Right kidney (tissue), 1 donor: ENCODE measurements around the gene SERPINB3.
"Not testable (repeated sequence)": the region's sequence is repeated elsewhere in the genome, so short reads cannot be mapped to it uniquely, and the experiment has no call there.

Source experiments
- DNase-seq: peaks from one replicate; pipeline ENCODE4 v3.0.0-alpha.2; 2016

Gene SERPINB3

GRCh38 chr18:63646936-63647335 lies 14.8 kb downstream of the SERPINB3 start:
- DNase-seq: no peak

GRCh38 chr18:63644694-63645093 lies 17.0 kb downstream of the SERPINB3 start:
- DNase-seq: not testable (repeated sequence)

GRCh38 chr18:63644142-63644541 lies 17.6 kb downstream of the SERPINB3 start, which contains the start of gene SERPINB4:
Gene SERPINB4 (minus strand): TSS chr18:63644256. CDS start chr18:63643577, 679 bp downstream.
- DNase-seq: not testable (repeated sequence)

- not testable (repeated sequence) for DNase-seq
Observed at GRCh38 chr18:63642668-63643356, 18.9 kb downstream of the SERPINB3 start.

GRCh38 chr18:63641157-63641680 lies 20.5 kb downstream of the SERPINB3 start:
- DNase-seq: not testable (repeated sequence)

GRCh38 chr18:63637703-63638102 lies 24.0 kb downstream of the SERPINB3 start:
- DNase-seq: no peak

GRCh38 chr18:63627819-63628218 lies 33.9 kb downstream of the SERPINB3 start:
- no peak for DNase-seq

GRCh38 chr18:63626431-63626830 lies 35.3 kb downstream of the SERPINB3 start:
- DNase-seq: no peak

- DNase-seq: no peak
Observed at GRCh38 chr18:63624863-63625262, 36.8 kb downstream of the SERPINB3 start.

- no peak for DNase-seq
Observed at GRCh38 chr18:63619661-63620060, 42.0 kb downstream of the SERPINB3 start.

GRCh38 chr18:63617915-63618234 lies 43.8 kb downstream of the SERPINB3 start:
- DNase-seq: no peak

- no peak for DNase-seq
Observed at GRCh38 chr18:63617049-63617914, 44.4 kb downstream of the SERPINB3 start.

GRCh38 chr18:63613420-63613819 lies 48.3 kb downstream of the SERPINB3 start:
- no peak for DNase-seq

- no peak for DNase-seq
Observed at GRCh38 chr18:63606526-63606925, 55.2 kb downstream of the SERPINB3 start.
